Neutrophil (primary cell): Measurements from ENCODE around the gene LRRIQ1.

ENCODE experiments used
- H3K27ac ChIP-seq: fragments of 200-600 bp; sonication (generic); 2 replicates; pipeline ENCODE4 v1.5.1; 2016; ENCODE audit warnings: mild to moderate bottlenecking, moderate library complexity
- H3K27me3 ChIP-seq: fragments of 200-600 bp; sonication (generic); 2 replicates; pipeline ENCODE4 v1.6.0; 2016; ENCODE audit warnings: mild to moderate bottlenecking
- H3K36me3 ChIP-seq: fragments of 200-600 bp; sonication (generic); 2 replicates; pipeline ENCODE4 v1.5.1; 2017
- H3K4me1 ChIP-seq, 2 experiments: fragments of 200-600 bp in 1 of 2; sonication (generic) in 1 of 2; 1 replicate in 1 of 2; 2 replicates in 1 of 2; pipeline versions ENCODE4 v1.5.1 to v1.6.1; 2013 to 2016; ENCODE audit warnings: low read depth in 1 of 2, low read length in 1 of 2, mild to moderate bottlenecking in 1 of 2, moderate library complexity in 1 of 2; ENCODE audit not compliant: control insufficient read depth in 1 of 2, insufficient read depth in 1 of 2
- H3K4me3 ChIP-seq, 2 experiments: fragments of 200-600 bp in 1 of 2; sonication (generic) in 1 of 2; 1 replicate in 1 of 2; 2 replicates in 1 of 2; pipeline ENCODE4 v1.5.1; 2013 to 2016; ENCODE audit warnings: low read depth in 1 of 2, low read length in 1 of 2, mild to moderate bottlenecking in 1 of 2, moderate library complexity in 1 of 2
- H3K9me3 ChIP-seq: fragments of 200-600 bp; sonication (generic); 2 replicates; pipeline ENCODE4 v1.5.1; 2016
- TF ChIP-seq, protein P1 (sequence below): fragments of 200-600 bp; sonication (generic); IDR thresholded peaks from 2 replicates; pipeline ENCODE4 v1.5.1; 2016; ENCODE audit warnings: antibody characterized with exemption

LRRIQ1 gene

DNA sequence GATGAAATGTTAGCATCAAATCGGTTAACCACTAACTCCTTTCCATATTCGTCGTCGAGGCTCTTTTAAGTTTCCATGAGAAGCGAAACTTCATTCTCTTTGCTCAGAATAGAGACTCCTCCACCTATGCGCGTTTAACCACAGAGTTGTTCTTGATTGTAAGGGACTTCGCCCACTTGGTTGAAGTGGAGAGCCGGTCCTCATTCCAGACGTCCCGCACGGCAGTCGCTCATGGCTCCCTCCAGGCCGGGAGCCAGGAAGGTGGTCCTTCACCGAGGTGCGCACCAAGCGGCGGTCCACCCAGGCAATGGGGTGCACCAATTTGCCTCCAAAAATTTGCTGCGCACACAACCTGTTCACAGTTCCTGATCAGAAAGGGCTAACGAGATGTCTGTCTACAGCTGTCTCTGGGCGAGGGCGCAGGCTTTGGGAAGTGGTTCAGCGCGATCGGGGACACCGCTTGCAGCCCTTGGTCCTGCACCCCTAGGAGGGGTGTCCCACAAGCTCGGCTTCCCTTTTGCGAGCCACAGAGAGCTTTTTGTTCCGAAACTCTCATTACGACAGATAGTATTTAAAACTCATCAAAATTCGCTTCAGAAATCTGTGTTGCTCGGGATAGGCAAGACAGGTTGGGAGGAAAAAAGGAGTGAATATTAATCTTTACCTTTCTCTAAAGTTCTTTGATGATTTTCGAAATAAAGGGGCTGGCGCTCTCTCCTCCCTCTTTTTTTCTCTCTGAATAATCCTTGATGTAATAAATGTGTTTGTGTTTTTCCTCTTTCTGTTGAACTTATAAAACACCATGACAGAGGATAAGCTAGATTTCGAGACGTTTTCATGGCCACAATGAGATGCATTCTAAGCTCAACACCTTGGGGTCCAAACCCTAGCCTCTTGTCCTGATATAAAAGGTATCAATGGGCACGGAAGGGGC is 237.5 kb downstream of the LRRIQ1 start:
- H3K4me3 ChIP-seq, result no peak overlapping the region
- no peaks in the 10 kb centered on the region for H3K9me3 ChIP-seq
- TF ChIP-seq, protein P1, sequence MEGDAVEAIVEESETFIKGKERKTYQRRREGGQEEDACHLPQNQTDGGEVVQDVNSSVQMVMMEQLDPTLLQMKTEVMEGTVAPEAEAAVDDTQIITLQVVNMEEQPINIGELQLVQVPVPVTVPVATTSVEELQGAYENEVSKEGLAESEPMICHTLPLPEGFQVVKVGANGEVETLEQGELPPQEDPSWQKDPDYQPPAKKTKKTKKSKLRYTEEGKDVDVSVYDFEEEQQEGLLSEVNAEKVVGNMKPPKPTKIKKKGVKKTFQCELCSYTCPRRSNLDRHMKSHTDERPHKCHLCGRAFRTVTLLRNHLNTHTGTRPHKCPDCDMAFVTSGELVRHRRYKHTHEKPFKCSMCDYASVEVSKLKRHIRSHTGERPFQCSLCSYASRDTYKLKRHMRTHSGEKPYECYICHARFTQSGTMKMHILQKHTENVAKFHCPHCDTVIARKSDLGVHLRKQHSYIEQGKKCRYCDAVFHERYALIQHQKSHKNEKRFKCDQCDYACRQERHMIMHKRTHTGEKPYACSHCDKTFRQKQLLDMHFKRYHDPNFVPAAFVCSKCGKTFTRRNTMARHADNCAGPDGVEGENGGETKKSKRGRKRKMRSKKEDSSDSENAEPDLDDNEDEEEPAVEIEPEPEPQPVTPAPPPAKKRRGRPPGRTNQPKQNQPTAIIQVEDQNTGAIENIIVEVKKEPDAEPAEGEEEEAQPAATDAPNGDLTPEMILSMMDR, result no peak
- no peak overlapping the region for H3K27ac ChIP-seq
- H3K36me3 ChIP-seq, result no peaks in the 10 kb centered on the region
- peaks cover 71% of the 10 kb centered on the region for H3K27me3 ChIP-seq
- no peaks in the 10 kb centered on the region for H3K4me1 ChIP-seq

DNA sequence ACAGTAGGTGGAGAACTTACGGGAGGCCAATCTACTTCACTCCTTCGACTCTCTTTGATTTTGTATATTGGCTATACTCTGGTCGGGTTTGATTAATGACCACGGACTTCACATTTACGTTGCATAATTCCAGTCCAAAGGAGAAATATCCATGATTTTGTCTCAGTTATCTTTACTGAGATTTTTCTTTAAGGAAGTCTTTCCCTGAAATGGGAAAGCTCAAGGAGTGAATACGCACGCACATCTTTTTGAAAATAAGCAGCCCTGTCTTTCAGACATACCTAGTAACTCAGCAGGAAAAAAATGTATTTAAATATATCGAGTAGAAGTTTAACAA is 238.1 kb downstream of the LRRIQ1 start:
- no peaks in the 10 kb centered on the region for H3K36me3 ChIP-seq
- no peak overlapping the region for H3K4me3 ChIP-seq
- H3K27ac ChIP-seq, result no peak overlapping the region
- TF ChIP-seq, protein P1, result no peak
- H3K27me3 ChIP-seq, result peaks cover 77% of the 10 kb centered on the region
- H3K4me1 ChIP-seq, result no peaks in the 10 kb centered on the region
- no peaks in the 10 kb centered on the region for H3K9me3 ChIP-seq

DNA sequence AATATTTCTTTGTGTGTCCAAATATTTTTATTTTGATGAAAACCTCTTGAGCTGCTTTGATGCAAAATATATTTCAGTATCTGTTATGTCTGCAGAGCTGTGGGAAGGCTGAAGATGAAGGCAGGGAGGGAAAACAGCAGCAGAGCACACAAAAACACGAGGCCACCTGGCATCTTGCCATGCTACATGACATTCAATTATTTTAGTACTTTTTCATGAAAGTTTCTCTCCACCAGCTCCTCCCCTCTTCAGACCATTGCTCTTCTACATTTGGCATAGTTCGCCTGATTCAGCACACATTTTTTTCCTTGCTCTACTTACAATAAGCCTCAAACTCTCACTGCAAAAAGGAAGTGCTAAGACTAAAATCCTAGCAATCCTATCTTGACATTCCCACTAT is 239.2 kb downstream of the LRRIQ1 start:
- Histone ChIP-seq H3K9me3 (no peaks in the 10 kb centered on the region), H3K27ac (no peak overlapping the region), H3K4me1 (no peaks in the 10 kb centered on the region), H3K36me3 (no peaks in the 10 kb centered on the region), H3K4me3 (no peak overlapping the region), H3K27me3 (peaks cover 88% of the 10 kb centered on the region)
- TF ChIP-seq, protein P1, result no peak

DNA sequence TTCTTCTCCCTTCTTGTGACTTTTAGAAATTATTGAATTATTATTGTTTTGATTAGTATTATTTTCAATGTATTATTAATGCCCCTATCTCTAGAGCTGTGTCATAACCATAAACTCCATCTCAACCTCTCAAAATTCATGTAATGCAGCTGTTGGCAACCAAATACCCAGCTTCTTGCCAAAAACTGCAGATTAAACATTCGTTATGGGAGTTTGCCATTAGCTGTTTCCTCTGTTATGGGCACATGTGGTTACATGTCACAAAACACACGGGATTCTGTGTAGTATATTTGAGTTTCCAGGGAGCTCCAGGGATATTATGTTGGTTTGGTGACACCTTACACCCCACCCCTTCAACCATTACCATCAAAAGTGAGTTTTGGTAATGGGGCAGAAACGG is 241.0 kb downstream of the LRRIQ1 start:
- H3K4me3 ChIP-seq, result no peak overlapping the region
- no peaks in the 10 kb centered on the region for H3K4me1 ChIP-seq
- H3K36me3 ChIP-seq, result no peaks in the 10 kb centered on the region
- peaks cover 100% of the 10 kb centered on the region for H3K27me3 ChIP-seq
- H3K9me3 ChIP-seq, result no peaks in the 10 kb centered on the region
- TF ChIP-seq, protein P1, result no peak
- H3K27ac ChIP-seq, result no peak overlapping the region

DNA sequence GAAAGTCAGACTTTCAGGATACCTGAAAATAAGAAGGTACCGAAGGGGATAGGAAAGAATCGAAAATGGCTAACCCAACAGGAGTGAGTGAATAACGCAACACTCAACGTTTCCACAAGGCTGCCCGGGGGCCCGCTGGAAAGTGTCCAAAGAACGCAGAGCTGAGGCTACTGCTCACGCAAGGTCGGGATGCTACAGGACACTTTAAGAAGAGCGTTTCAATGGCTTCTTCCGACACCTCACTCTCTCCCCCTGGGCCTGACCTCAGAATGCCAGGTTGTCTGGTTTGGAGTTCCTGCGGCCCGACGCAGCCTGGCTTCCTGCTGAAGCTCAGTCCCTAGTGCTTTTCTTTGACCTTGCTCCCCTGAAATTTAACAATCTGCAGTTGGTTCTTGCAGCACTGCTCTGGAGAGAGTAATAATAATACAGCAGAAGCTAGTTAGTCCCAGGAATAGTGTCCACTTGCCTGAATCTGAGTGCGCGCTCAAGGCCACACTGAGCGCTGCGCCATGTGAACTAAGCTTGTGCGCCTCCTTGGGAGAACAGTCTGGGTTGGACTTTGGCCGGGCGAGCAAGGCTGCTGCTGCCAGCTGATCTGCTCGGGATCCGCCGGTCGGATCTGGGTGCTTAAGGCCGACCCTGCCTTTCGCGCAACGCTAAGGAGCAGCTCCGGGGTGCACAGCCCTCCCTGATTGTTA is 241.9 kb downstream of the LRRIQ1 start:
- Histone ChIP-seq H3K27me3 (peaks cover 100% of the 10 kb centered on the region), H3K4me1 (no peaks in the 10 kb centered on the region), H3K4me3 (no peak overlapping the region), H3K9me3 (no peaks in the 10 kb centered on the region), H3K36me3 (no peaks in the 10 kb centered on the region), H3K27ac (no peak overlapping the region)
- TF ChIP-seq, protein P1, result no peak
